ENCODE measurements around the gene EML4. TPM values are rescaled to one million over a fixed set of nuclear protein-coding genes. Genes with fewer than 3 reads are reported as not detected.
A peak's percentile ranks its signal among the peaks of the same experiment; 100 is the strongest.
"Not testable (repeated sequence)": the region's sequence is repeated elsewhere in the genome, so short reads cannot be mapped to it uniquely, and the experiment has no call there.

The EML4 gene
- total RNA-seq (10 to 100 TPM; 41.9 to 51.9 TPM), polyA plus RNA-seq (10 to 100 TPM in 1 of 2 donors, 1 to 10 TPM in 1; 9.6 to 19.7 TPM)
- long read RNA-seq, donor 1, full-length matches to known transcripts = 1 of 23 reads
- long read RNA-seq, donor 1, partial matches to known transcripts = 11 of 23 reads
- long read RNA-seq, donor 1, other reads (novel, unspliced or antisense) = 11 of 23 reads
- long read RNA-seq, donor 2, full-length matches to known transcripts = 3 of 15 reads
- long read RNA-seq, donor 2, partial matches to known transcripts = 8 of 15 reads
- long read RNA-seq, donor 2, other reads (novel, unspliced or antisense) = 4 of 15 reads

DNA sequence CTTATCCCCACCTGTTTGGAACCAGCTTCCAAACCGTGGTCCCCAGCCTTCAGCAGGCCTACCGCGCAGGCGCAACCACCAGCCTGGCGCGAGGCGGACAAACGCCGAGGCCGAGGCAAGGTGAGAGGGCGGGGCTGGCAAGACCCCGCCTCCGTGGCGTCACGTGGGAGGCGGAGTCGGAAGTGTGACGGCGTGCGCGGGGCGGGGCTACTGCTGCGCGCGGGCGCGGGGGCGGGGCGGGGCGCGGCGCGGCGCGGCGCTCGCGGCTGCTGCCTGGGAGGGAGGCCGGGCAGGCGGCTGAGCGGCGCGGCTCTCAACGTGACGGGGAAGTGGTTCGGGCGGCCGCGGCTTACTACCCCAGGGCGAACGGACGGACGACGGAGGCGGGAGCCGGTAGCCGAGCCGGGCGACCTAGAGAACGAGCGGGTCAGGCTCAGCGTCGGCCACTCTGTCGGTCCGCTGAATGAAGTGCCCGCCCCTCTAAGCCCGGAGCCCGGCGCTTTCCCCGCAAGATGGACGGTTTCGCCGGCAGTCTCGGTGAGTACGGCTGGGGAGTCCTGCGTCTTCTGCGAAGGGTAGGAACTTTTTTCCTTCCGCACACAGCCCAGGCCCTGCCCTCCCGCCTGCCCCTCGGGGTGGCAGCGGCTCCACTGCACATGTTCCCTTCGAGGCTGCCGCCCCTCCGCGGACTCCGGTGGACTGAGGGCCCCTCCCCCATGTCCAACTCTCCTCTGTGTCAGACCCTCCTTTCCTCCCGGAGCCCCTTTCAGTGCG lies at the start of gene EML4:
EML4 (plus strand) TSS at position 254 of the 774 bp plus-strand sequence; CDS start at position 513, 259 bp downstream.
- Histone ChIP-seq H3K27ac (ENCODE audit: low read depth in 1 of 2, low read length in 2 of 2) (peak within 1 kb of the TSS; percentile 1 to 62), H3K4me3 (ENCODE audit: low read length in 2 of 2) (peak within 1 kb of the TSS; percentile 68 to 69), H3K4me1 (ENCODE audit: control insufficient read depth in 1 of 2, insufficient read depth in 2 of 2, low read length in 2 of 2) (peaks cover 0 to 4% of the 10 kb centered on the region in 2 donors), H3K36me3 (ENCODE audit: control insufficient read depth in 1 of 2, insufficient read depth in 2 of 2, low read length in 1 of 2) (no peaks in the 10 kb centered on the region), H3K27me3 (ENCODE audit: control insufficient read depth in 1 of 2, insufficient read depth in 2 of 2, low read length in 1 of 2) (no peaks in the 10 kb centered on the region), H3K9me3 (ENCODE audit: control insufficient read depth, low read length) (no peaks in the 10 kb centered on the region)
- DNase-seq = peak; percentile 92 to 97
- WGBS, 2 donors = 0% methylated on average over 51 to 88 of the region's 88 CpGs
- intact Hi-C loops (cut with DNase I) = loop anchor here in 1 of 2 donors (10.0 kb wide), 1 partner anchor 64 kb away; no protein-coding TSS in a partner anchor
- ATAC-seq (ENCODE audit: low FRiP score) = peak; percentile 97

DNA sequence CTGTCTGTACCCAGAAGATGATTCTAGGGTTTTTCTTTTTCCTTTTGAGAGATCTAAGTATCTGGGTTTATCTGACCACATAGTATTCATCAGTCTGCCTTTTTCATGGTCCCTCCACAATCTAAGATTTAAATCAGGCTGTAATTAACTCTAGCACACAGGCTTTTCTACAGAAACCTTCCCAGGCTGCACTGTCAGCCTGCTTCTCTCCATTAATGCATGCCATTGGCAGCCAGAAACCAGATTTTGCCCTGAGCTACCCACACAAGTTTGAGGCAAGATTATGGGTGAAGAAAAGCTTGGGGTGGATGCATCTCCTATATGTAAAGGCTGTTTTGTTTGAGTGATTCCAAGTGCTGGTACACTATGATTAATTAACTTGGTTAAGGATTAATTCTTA lies 45.7 kb upstream of the EML4 start:
- Histone ChIP-seq H3K4me3 (ENCODE audit: low read length in 2 of 2) (no peak overlapping the region), H3K27ac (ENCODE audit: low read depth in 1 of 2, low read length in 2 of 2) (no peak overlapping the region), H3K36me3 (ENCODE audit: control insufficient read depth in 1 of 2, insufficient read depth in 2 of 2, low read length in 1 of 2) (no peaks in the 10 kb centered on the region), H3K9me3 (ENCODE audit: control insufficient read depth, low read length) (no peaks in the 10 kb centered on the region), H3K27me3 (ENCODE audit: control insufficient read depth in 1 of 2, insufficient read depth in 2 of 2, low read length in 1 of 2) (no peaks in the 10 kb centered on the region), H3K4me1 (ENCODE audit: control insufficient read depth in 1 of 2, insufficient read depth in 2 of 2, low read length in 2 of 2) (no peaks in the 10 kb centered on the region)
- ATAC-seq (ENCODE audit: low FRiP score) (no peak), DNase-seq (no peak)
- intact Hi-C loops (cut with DNase I) = no loop called here

- ATAC-seq (ENCODE audit: low FRiP score) (no peak), DNase-seq (no peak)
- Histone ChIP-seq H3K27ac (ENCODE audit: low read depth in 1 of 2, low read length in 2 of 2) (no peak overlapping the region), H3K4me1 (ENCODE audit: control insufficient read depth in 1 of 2, insufficient read depth in 2 of 2, low read length in 2 of 2) (no peaks in the 10 kb centered on the region), H3K9me3 (ENCODE audit: control insufficient read depth, low read length) (no peaks in the 10 kb centered on the region), H3K27me3 (ENCODE audit: control insufficient read depth in 1 of 2, insufficient read depth in 2 of 2, low read length in 1 of 2) (no peaks in the 10 kb centered on the region), H3K4me3 (ENCODE audit: low read length in 2 of 2) (no peak overlapping the region), H3K36me3 (ENCODE audit: control insufficient read depth in 1 of 2, insufficient read depth in 2 of 2, low read length in 1 of 2) (no peaks in the 10 kb centered on the region)
- WGBS, 2 donors = 75% methylated on average over 6 of the region's 6 CpGs
- intact Hi-C loops (cut with DNase I) = no loop called here
Measured at GRCh38 chr2:42124011-42124785, 45.0 kb upstream of the EML4 start.

- Histone ChIP-seq H3K36me3 (ENCODE audit: control insufficient read depth in 1 of 2, insufficient read depth in 2 of 2, low read length in 1 of 2) (no peaks in the 10 kb centered on the region), H3K27ac (ENCODE audit: low read depth in 1 of 2, low read length in 2 of 2) (no peak overlapping the region), H3K4me3 (ENCODE audit: low read length in 2 of 2) (no peak overlapping the region), H3K4me1 (ENCODE audit: control insufficient read depth in 1 of 2, insufficient read depth in 2 of 2, low read length in 2 of 2) (no peaks in the 10 kb centered on the region), H3K9me3 (ENCODE audit: control insufficient read depth, low read length) (no peaks in the 10 kb centered on the region), H3K27me3 (ENCODE audit: control insufficient read depth in 1 of 2, insufficient read depth in 2 of 2, low read length in 1 of 2) (no peaks in the 10 kb centered on the region)
- ATAC-seq (ENCODE audit: low FRiP score) (peak; percentile 65), DNase-seq (no peak)
- intact Hi-C loops (cut with DNase I) = no loop called here
- 55 to 62% methylated on average over 10 of the region's 10 CpGs for WGBS, 2 donors
Measured at GRCh38 chr2:42125841-42126594, 43.1 kb upstream of the EML4 start.

- H3K4me1 ChIP-seq (ENCODE audit: control insufficient read depth in 1 of 2, insufficient read depth in 2 of 2, low read length in 2 of 2); H3K27ac ChIP-seq (ENCODE audit: low read depth in 1 of 2, low read length in 2 of 2); H3K27me3 ChIP-seq (ENCODE audit: control insufficient read depth in 1 of 2, insufficient read depth in 2 of 2, low read length in 1 of 2); ATAC-seq (ENCODE audit: low FRiP score); H3K9me3 ChIP-seq (ENCODE audit: control insufficient read depth, low read length); DNase-seq; H3K36me3 ChIP-seq (ENCODE audit: control insufficient read depth in 1 of 2, insufficient read depth in 2 of 2, low read length in 1 of 2); H3K4me3 ChIP-seq (ENCODE audit: low read length in 2 of 2); intact Hi-C loops (cut with DNase I): not testable (repeated sequence)
- 90 to 96% methylated on average over 10 of the region's 10 CpGs for WGBS, 2 donors
Measured at GRCh38 chr2:42126873-42127272, 42.3 kb upstream of the EML4 start.

- Histone ChIP-seq H3K36me3 (ENCODE audit: control insufficient read depth in 1 of 2, insufficient read depth in 2 of 2, low read length in 1 of 2) (no peaks in the 10 kb centered on the region), H3K27ac (ENCODE audit: low read depth in 1 of 2, low read length in 2 of 2) (no peak overlapping the region), H3K27me3 (ENCODE audit: control insufficient read depth in 1 of 2, insufficient read depth in 2 of 2, low read length in 1 of 2) (no peaks in the 10 kb centered on the region), H3K9me3 (ENCODE audit: control insufficient read depth, low read length) (no peaks in the 10 kb centered on the region), H3K4me1 (ENCODE audit: control insufficient read depth in 1 of 2, insufficient read depth in 2 of 2, low read length in 2 of 2) (peaks cover 0 to 7% of the 10 kb centered on the region in 2 donors), H3K4me3 (ENCODE audit: low read length in 2 of 2) (no peak overlapping the region)
- DNase-seq (no peak), ATAC-seq (ENCODE audit: low FRiP score) (no peak)
- WGBS, 2 donors = 69 to 79% methylated on average over 5 of the region's 5 CpGs
- intact Hi-C loops (cut with DNase I) = no loop called here
Measured at GRCh38 chr2:42127425-42128424, 41.4 kb upstream of the EML4 start.

DNA sequence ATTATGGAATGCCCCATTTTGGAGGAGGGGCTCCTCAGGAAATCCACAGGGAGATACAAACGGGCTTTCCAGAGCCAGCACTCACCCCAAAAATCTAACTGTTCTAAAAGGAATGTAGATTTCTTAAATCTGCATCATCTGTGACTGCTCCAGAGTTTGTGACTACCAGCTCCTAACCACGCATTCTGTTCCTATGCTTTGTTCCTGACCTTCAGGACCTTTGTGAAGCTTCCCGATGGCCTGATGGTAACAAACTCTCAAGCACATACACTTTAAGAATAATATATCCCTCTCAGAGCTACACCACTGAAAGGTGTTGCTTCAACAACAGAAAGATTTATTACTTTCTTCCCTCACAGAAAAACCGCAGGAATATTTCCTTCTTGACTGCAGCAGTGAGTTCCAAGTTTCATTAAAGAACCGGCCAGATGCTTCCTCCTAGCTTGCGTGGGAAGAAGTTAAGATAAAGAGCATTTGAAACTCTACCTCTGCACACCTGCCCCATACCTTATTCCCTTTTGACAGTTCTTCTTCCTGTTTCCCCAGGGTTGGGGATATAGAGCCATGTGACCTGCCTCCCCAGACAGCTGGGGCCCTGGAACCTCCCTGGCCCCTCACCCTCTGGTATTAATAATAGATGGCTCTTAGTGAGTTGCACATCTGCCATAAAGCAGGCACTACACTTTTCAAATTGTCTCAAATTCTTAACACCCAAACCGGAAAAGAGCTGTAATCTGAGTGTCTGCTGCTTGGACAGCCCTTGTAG lies 40.2 kb upstream of the EML4 start:
- H3K4me3 ChIP-seq (ENCODE audit: low read length in 2 of 2) = no peak overlapping the region
- DNase-seq = no peak
- intact Hi-C loops (cut with DNase I) = no loop called here
- H3K9me3 ChIP-seq (ENCODE audit: control insufficient read depth, low read length) = no peaks in the 10 kb centered on the region
- no peak overlapping the region for H3K27ac ChIP-seq (ENCODE audit: low read depth in 1 of 2, low read length in 2 of 2)
- ATAC-seq (ENCODE audit: low FRiP score) = no peak
- 75 to 81% methylated on average over 7 of the region's 7 CpGs for WGBS, 2 donors
- H3K36me3 ChIP-seq (ENCODE audit: control insufficient read depth in 1 of 2, insufficient read depth in 2 of 2, low read length in 1 of 2) = no peaks in the 10 kb centered on the region
- H3K4me1 ChIP-seq (ENCODE audit: control insufficient read depth in 1 of 2, insufficient read depth in 2 of 2, low read length in 2 of 2) = peaks cover 0 to 7% of the 10 kb centered on the region in 2 donors
- H3K27me3 ChIP-seq (ENCODE audit: control insufficient read depth in 1 of 2, insufficient read depth in 2 of 2, low read length in 1 of 2) = no peaks in the 10 kb centered on the region
